ENCODE measurements around the gene RAPGEF4. TPM values are rescaled to one million over a fixed set of nuclear protein-coding genes. Genes with fewer than 3 reads are reported as not detected.

The RAPGEF4 gene
- total and polyA plus RNA-seq, 2 of the 4 experiments (the other 2 are of a cell fraction): 1.7 to 3.2 TPM

DNA sequence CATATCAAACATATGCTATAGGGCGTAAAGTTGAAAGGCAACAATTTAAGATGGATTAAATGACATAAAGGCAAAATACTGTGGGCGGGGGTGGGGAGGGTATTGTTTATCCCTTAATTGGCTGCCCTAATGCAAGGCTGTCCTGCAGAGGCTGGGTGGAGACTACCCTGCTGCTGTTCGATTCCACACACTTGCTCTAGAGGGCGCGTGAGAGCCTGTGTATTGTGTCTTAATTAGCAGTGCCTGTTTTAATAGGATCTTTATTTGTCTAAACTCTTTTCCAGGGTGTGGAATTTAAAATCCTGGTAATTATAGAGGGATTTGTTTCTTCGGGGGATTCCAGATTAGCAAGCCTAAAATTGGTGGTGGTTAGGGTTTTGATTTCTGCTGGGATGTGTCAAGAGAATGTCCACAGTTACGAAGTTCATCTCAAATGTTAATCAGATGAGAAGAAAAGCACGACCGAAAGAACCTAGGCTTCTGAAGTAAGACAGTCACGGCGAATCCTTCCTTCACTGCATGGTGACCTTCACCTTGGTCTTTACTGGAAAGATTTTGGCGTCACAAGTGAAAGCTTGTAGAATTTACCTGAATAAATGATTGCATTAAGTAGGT lies 236.5 kb downstream of the RAPGEF4 start:
- Histone ChIP-seq H3K79me1 (ENCODE audit: low read depth in 1 of 2, low read length in 2 of 2) (no peaks in the 10 kb centered on the region), H2BK15ac (ENCODE audit: low read depth, low read length) (no peak overlapping the region), H3K18ac (ENCODE audit: low read depth, low read length) (no peak overlapping the region), H3K36me3 (ENCODE audit: control insufficient read depth, insufficient read depth, low read length) (no peaks in the 10 kb centered on the region), H2AK5ac (ENCODE audit: low read depth, low read length) (no peak overlapping the region; the same call in 1 of the 2 replicates), H3K27ac (ENCODE audit: insufficient read depth, low read length) (no peak overlapping the region), H2BK120ac (ENCODE audit: low read depth, low read length) (no peak overlapping the region), H4K5ac (ENCODE audit: low read depth, low read length) (no peak overlapping the region), H3K27me3 (ENCODE audit: control insufficient read depth, insufficient read depth, low read length) (no peaks in the 10 kb centered on the region), H3K56ac (ENCODE audit: extremely low read depth, insufficient read depth, low read length) (no peak overlapping the region), H3K4me1 (ENCODE audit: control insufficient read depth, insufficient read depth, low read length) (peaks cover 10% of the 10 kb centered on the region), H2AFZ (replicated peaks; ENCODE audit: low read length, poor library complexity) (no peak overlapping the region), H3K23ac (ENCODE audit: low read depth, low read length) (no peak overlapping the region), H3K14ac (replicated peaks; ENCODE audit: low read depth, low read length) (no peak overlapping the region), H3K9ac (ENCODE audit: low read depth, low read length) (no peak overlapping the region), H3K4me3 (ENCODE audit: insufficient read depth, low read depth, low read length) (no peak overlapping the region), H3K9me3 (ENCODE audit: control insufficient read depth, insufficient read depth, low read length) (no peaks in the 10 kb centered on the region), H4K8ac (ENCODE audit: low read depth in 2 of 2, low read length in 2 of 2) (no peak overlapping the region), H3K9me1 (ENCODE audit: insufficient read depth, low read length) (peaks cover 12% of the 10 kb centered on the region; the same call in 1 of the 2 replicates), H2BK5ac (ENCODE audit: low read depth, low read length, poor library complexity, severe bottlenecking) (no peak overlapping the region), H2BK20ac (ENCODE audit: low read depth, low read length) (no peak overlapping the region), H3K4me2 (ENCODE audit: low read depth, low read length) (no peak overlapping the region), H4K91ac (ENCODE audit: insufficient read depth, low read depth, low read length) (no peak overlapping the region), H4K20me1 (ENCODE audit: insufficient read depth, low read length) (no peaks in the 10 kb centered on the region), H2AK9ac (replicated peaks; ENCODE audit: low read depth, low read length, poor library complexity) (no peak overlapping the region), H3K4ac (ENCODE audit: low read depth, low read length) (no peak overlapping the region)
- intact Hi-C loops (cut with micrococcal nuclease): loop anchor here (2.0 kb wide), 1 partner anchor 51 kb away; no protein-coding TSS in a partner anchor
- no TSS peak for BruUV-seq (replicated peaks)
- DNase-seq (peak; percentile 48), ATAC-seq (ENCODE audit: low read depth) (peak; percentile 73)
- POLR2A ChIA-PET (ENCODE audit: unreplicated experiment): no interaction called here
- no CpG with 5 or more reads among the region's 12 CpGs for WGBS, 2 experiments (ENCODE audit: extremely low coverage in 2 of 2, insufficient read length in 1 of 2)
- dilution Hi-C loops (cut with HindIII; ENCODE audit: low sequenced_read_pairs, unreplicated experiment): no loop called here
- CTCF ChIA-PET: interaction anchor here (0.6 to 1.0 kb wide), 3 partner anchors 23 to 49 kb away, joined by 3 to 6 read pairs (median 4); no protein-coding TSS in a partner anchor
- in situ Hi-C loops (cut with MboI; ENCODE audit: low sequenced_read_pairs): no loop called here
- TF ChIP-seq FOS (IDR thresholded peaks at IDR 0.05; ENCODE audit: low read depth, low read length): no peak
- peak; percentile 64 for TF ChIP-seq RAD21 (IDR thresholded peaks at IDR 0.05; ENCODE audit: low read length)
- peak; percentile 71 for TF ChIP-seq CTCF (conservative IDR thresholded peaks at IDR 0.05; ENCODE audit: low read depth, low read length)
- TF ChIP-seq SMC3 (IDR thresholded peaks at IDR 0.05; ENCODE audit: low read depth, low read length): peak; percentile 51

Data from IMR-90 (cell line).